Erythroblast (primary cell): ENCODE data around the gene NPM1.

Experiments
- GATA1 ChIP-seq: IDR thresholded peaks from 2 replicates; pipeline ENCODE4 v1.6.1; 2011; ENCODE audit warnings: low read depth, mild to moderate bottlenecking, control low read depth, low read length, moderate library complexity
- POLR2A ChIP-seq: IDR thresholded peaks from 2 replicates; pipeline ENCODE4 v1.6.1; 2011; ENCODE audit warnings: mild to moderate bottlenecking, low read length

DNA sequence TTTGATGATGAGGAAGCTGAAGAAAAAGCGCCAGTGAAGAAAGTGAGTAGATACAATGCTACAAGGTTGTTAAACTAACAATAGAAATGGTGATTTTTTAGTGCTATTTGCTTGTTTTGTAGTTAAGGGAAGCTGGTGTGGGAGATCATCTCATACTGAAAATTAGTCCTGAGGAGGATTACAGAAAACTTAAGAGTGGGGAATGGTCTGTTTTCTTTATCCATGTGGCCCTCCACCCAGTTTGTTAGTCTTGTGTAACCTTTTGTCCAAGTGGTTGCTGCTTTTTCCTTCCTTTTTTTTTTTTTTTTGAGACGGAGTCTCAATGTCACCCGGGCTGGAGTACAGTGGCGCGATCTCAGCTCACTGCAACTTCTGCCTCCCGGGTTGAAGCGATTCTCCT, 12.5 kb downstream of the NPM1 start:
- TF ChIP-seq POLR2A: no peak
- TF ChIP-seq GATA1: no peak
